ENCODE data around the gene OSTF1. TPM values are rescaled to one million over a fixed set of nuclear protein-coding genes. Genes with fewer than 3 reads are reported as not detected.

OSTF1 gene
- total RNA-seq, 1 donor from 2014 or later, result 77.8 TPM

GRCh38 chr9:75071530-75072122, 16.7 kb upstream of the OSTF1 start:
- DNase-seq (peak; percentile 82), ATAC-seq (peak; percentile 99)
- intact Hi-C loops (cut with DNase I), result loop anchor here (10.0 kb wide), 1 partner anchor 297 kb away; no protein-coding TSS in a partner anchor
- H3K4me3 ChIP-seq, result no peak overlapping the region
- no peaks in the 10 kb centered on the region for H3K27me3 ChIP-seq
- no peak for TF ChIP-seq CTCF (IDR thresholded peaks at IDR 0.05)
- no peaks in the 10 kb centered on the region for H3K4me1 ChIP-seq
- H3K36me3 ChIP-seq, result peaks cover 26% of the 10 kb centered on the region
- peak overlapping the region; percentile 32 for H3K27ac ChIP-seq
- H3K9me3 ChIP-seq, result no peaks in the 10 kb centered on the region

GRCh38 chr9:75072895-75073294, 15.4 kb upstream of the OSTF1 start:
- H3K4me3 ChIP-seq, result no peak overlapping the region
- H3K27ac ChIP-seq, result no peak overlapping the region
- H3K36me3 ChIP-seq, result peaks cover 21% of the 10 kb centered on the region
- no peak for DNase-seq
- ATAC-seq, result no peak
- H3K9me3 ChIP-seq, result no peaks in the 10 kb centered on the region
- H3K4me1 ChIP-seq, result no peaks in the 10 kb centered on the region
- intact Hi-C loops (cut with DNase I), result loop anchor here (10.0 kb wide), 1 partner anchor 298 kb away; no protein-coding TSS in a partner anchor
- TF ChIP-seq CTCF (IDR thresholded peaks at IDR 0.05), result no peak
- no peaks in the 10 kb centered on the region for H3K27me3 ChIP-seq

GRCh38 chr9:75081632-75082031, 6.7 kb upstream of the OSTF1 start:
- H3K4me3 ChIP-seq, result no peak overlapping the region
- DNase-seq (no peak), ATAC-seq (peak; percentile 69)
- TF ChIP-seq CTCF (IDR thresholded peaks at IDR 0.05), result no peak
- no peaks in the 10 kb centered on the region for H3K9me3 ChIP-seq
- H3K4me1 ChIP-seq, result peaks cover 36% of the 10 kb centered on the region
- peaks cover 45% of the 10 kb centered on the region for H3K36me3 ChIP-seq
- intact Hi-C loops (cut with DNase I), result no loop called here
- no peaks in the 10 kb centered on the region for H3K27me3 ChIP-seq
- no peak overlapping the region for H3K27ac ChIP-seq

- peak; percentile 52 for ATAC-seq
- peak; percentile 74 for DNase-seq
- H3K9me3 ChIP-seq, result no peaks in the 10 kb centered on the region
- peaks cover 40% of the 10 kb centered on the region for H3K36me3 ChIP-seq
- intact Hi-C loops (cut with DNase I), result no loop called here
- no peak for TF ChIP-seq CTCF (IDR thresholded peaks at IDR 0.05)
- H3K4me1 ChIP-seq, result peaks cover 38% of the 10 kb centered on the region
- H3K27ac ChIP-seq, result peak overlapping the region; percentile 71
- no peak overlapping the region for H3K4me3 ChIP-seq
- no peaks in the 10 kb centered on the region for H3K27me3 ChIP-seq
Measured at GRCh38 chr9:75083188-75083970, 4.9 kb upstream of the OSTF1 start.

- Histone ChIP-seq H3K4me3 (no peak overlapping the region), H3K27ac (peak overlapping the region; percentile 71), H3K4me1 (peaks cover 38% of the 10 kb centered on the region), H3K36me3 (peaks cover 33% of the 10 kb centered on the region), H3K9me3 (no peaks in the 10 kb centered on the region), H3K27me3 (no peaks in the 10 kb centered on the region)
- DNase-seq, result no peak
- intact Hi-C loops (cut with DNase I), result no loop called here
- no peak for TF ChIP-seq CTCF (IDR thresholded peaks at IDR 0.05)
- no peak for ATAC-seq
Measured at GRCh38 chr9:75084081-75084672, 4.1 kb upstream of the OSTF1 start.
